Stomach (tissue), 9 donors: ENCODE results near the gene TRAM2. TPM values are rescaled to one million over a fixed set of nuclear protein-coding genes. Genes with fewer than 3 reads are reported as not detected.
A peak's percentile ranks its signal among the peaks of the same experiment; 100 is the strongest.

Experiments
- DNase-seq, 2 donors: peaks; one replicate each; pipeline versions ENCODE4 v3.0.0 to v3.0.0-alpha.2; 2013 to 2019
- H3K27ac ChIP-seq, 5 donors: fragments of 200-600 bp in 4 of 5; sonication (generic) in 4 of 5; one replicate each; pipeline ENCODE4 v1.5.1; 2013 to 2019; ENCODE audit warnings: mild to moderate bottlenecking in 1 of 5, moderate library complexity in 1 of 5
- H3K27me3 ChIP-seq, 3 donors: fragments of 200-600 bp; sonication (generic); one replicate each; pipeline ENCODE4 v1.5.1; 2017 to 2019; ENCODE audit warnings: mixed run types in 1 of 3
- H3K36me3 ChIP-seq, 4 donors: fragments of 200-600 bp; sonication (generic); 1 replicate in 3 of 4; 2 replicates in 1 of 4; pipeline ENCODE4 v1.5.1; 2016 to 2019
- H3K4me1 ChIP-seq, 4 donors: fragments of 200-600 bp; sonication (generic); one replicate each; pipeline ENCODE4 v1.5.1; 2016 to 2019
- H3K4me3 ChIP-seq, 4 donors: fragments of 200-600 bp; sonication (generic) in 3 of 4; one replicate each; pipeline ENCODE4 v1.5.1; 2016 to 2019; ENCODE audit warnings: mild to moderate bottlenecking in 1 of 4
- H3K9me3 ChIP-seq, 4 donors: fragments of 200-600 bp; sonication (generic); one replicate each; pipeline ENCODE4 v1.5.1; 2016 to 2019
- EP300 ChIP-seq: sonication (generic); formaldehyde crosslinking; IDR thresholded peaks from one replicate; pipeline ENCODE4 v1.6.1; 2017; ENCODE audit warnings: antibody characterized with exemption
- POLR2A ChIP-seq, 4 donors: fragments of 450-650 bp; IDR thresholded peaks; one replicate each; pipeline ENCODE4 v1.6.1; 2016; ENCODE audit warnings: antibody characterized with exemption in 4 of 4, control low read depth in 2 of 4, mild to moderate bottlenecking in 1 of 4, moderate library complexity in 1 of 4
- POLR2AphosphoS5 ChIP-seq, 3 donors: sonication (generic); formaldehyde crosslinking; IDR thresholded peaks; one replicate each; pipeline ENCODE4 v1.6.1; 2016; ENCODE audit warnings: antibody characterized with exemption in 3 of 3
- WGBS, 5 donors: extraction: QIAGEN DNeasy Blood & Tissue Kit in 3 of 5; methylation state at CpG; one replicate each; pipeline versions ENCODE4 v1.1.5 to v1.1.7; 2013 to 2018; 5-methylcytosine and 5-hydroxymethylcytosine counted together
- intact Hi-C: fragments of 100-400 bp; cut with DNase I; formaldehyde crosslinking; loops from one replicate; pipeline ENCODE4 v1.15.1; 2023; ENCODE audit warnings: low total_unique reads
- polyA plus RNA-seq, 3 donors: library from polyadenylated mRNA; stranded (reverse); fragments of 200-250 nt; gene quantifications; one replicate each; pipeline ENCODE4 v1.2.3, GENCODE V29; 2013
- total RNA-seq, 5 donors: library from RNA; depleted of rRNA; stranded (reverse); fragments of >200 nt; gene quantifications; one replicate each; pipeline versions ENCODE4 v1.1.0 to v1.2.3, GENCODE V29; 2014 to 2016
- TF ChIP-seq, protein P1 (sequence below), 7 experiments: fragments of 450-650 bp in 4 of 7; fragments of 200-600 bp in 3 of 7; sonication (generic) in 3 of 7; IDR thresholded peaks; one replicate each; pipeline ENCODE4 v1.5.1; 2016 to 2019; ENCODE audit warnings: antibody characterized with exemption in 7 of 7, control low read depth in 2 of 7, mild to moderate bottlenecking in 1 of 7
- donor health status: healthy with polysubstance abuse.
- donor health status: Bipolar disorder and iron deficiency.
- donor health status: healthy.

TRAM2 gene
- total and polyA plus RNA-seq, 8 donors: 1.4 to 14.1 (median 4.3) TPM

DNA sequence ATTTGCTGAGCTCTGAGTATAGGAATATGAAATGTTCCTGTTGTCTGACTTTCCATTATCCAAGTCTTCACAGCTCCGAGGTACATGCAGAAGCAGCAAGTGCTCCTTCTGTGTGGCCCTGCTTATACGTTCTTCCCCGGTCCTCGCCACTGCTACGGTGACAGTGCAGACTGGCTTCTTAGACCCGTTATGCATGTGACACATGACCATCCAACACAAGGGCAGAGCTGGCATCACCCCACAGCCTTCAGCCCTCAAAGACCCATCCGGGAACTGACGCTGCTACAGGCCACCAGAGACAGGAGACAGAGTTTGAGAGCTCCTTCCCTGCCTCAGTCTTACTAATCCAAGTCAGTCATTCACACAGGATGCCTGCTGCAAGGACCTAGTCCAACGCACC lies 70.4 kb downstream of the TRAM2 start:
- Histone ChIP-seq H3K27me3 (no peaks in the 10 kb centered on the region), H3K4me3 (no peak overlapping the region), H3K9me3 (no peaks in the 10 kb centered on the region), H3K27ac (peak overlapping the region in 1 of 5 donors; percentile 10), H3K36me3 (peaks cover 17 to 81% (median 75%) of the 10 kb centered on the region in 4 donors), H3K4me1 (peaks cover 22 to 48% (median 33%) of the 10 kb centered on the region in 4 donors)
- no peak for DNase-seq
- 83 to 96% (median 87%) methylated on average over 8 to 9 of the region's 9 CpGs for WGBS, 5 donors
- TF ChIP-seq POLR2A (IDR thresholded peaks at IDR 0.05) (no peak), POLR2AphosphoS5 (IDR thresholded peaks at IDR 0.05) (no peak), EP300 (no peak)
- TF ChIP-seq, protein P1, sequence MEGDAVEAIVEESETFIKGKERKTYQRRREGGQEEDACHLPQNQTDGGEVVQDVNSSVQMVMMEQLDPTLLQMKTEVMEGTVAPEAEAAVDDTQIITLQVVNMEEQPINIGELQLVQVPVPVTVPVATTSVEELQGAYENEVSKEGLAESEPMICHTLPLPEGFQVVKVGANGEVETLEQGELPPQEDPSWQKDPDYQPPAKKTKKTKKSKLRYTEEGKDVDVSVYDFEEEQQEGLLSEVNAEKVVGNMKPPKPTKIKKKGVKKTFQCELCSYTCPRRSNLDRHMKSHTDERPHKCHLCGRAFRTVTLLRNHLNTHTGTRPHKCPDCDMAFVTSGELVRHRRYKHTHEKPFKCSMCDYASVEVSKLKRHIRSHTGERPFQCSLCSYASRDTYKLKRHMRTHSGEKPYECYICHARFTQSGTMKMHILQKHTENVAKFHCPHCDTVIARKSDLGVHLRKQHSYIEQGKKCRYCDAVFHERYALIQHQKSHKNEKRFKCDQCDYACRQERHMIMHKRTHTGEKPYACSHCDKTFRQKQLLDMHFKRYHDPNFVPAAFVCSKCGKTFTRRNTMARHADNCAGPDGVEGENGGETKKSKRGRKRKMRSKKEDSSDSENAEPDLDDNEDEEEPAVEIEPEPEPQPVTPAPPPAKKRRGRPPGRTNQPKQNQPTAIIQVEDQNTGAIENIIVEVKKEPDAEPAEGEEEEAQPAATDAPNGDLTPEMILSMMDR (IDR thresholded peaks at IDR 0.05): no peak
- intact Hi-C loops: loop anchor here (10.0 kb wide), 1 partner anchor 68 kb away; the partner anchor contains the start of gene TRAM2

GRCh38 chr6:52505726-52506409 lies 71.0 kb downstream of the TRAM2 start:
- H3K27ac ChIP-seq: peak overlapping the region in 2 of 5 donors; percentile 80
- WGBS, 5 donors: 82 to 94% (median 91%) methylated on average over 16 of the region's 16 CpGs

GRCh38 chr6:52504782-52505136 lies 72.1 kb downstream of the TRAM2 start:
- H3K27ac ChIP-seq: peak overlapping the region; percentile 78 to 80 (median 79)
- no peak overlapping the region for H3K4me3 ChIP-seq
- H3K36me3 ChIP-seq: peaks cover 17 to 75% (median 67%) of the 10 kb centered on the region in 4 donors
- DNase-seq: no peak
- TF ChIP-seq POLR2AphosphoS5 (IDR thresholded peaks at IDR 0.05) (no peak), EP300 (no peak), POLR2A (IDR thresholded peaks at IDR 0.05) (no peak)
- TF ChIP-seq, protein P1 (IDR thresholded peaks at IDR 0.05): no peak
- no peaks in the 10 kb centered on the region for H3K27me3 ChIP-seq
- whole genome bisulfite sequencing, 5 donors: 26 to 70% (median 44%) methylated on average over 6 to 10 of the region's 10 CpGs
- intact Hi-C loops: loop anchor here (10.0 kb wide), 1 partner anchor 70 kb away; the partner anchor contains the start of gene TRAM2
- no peaks in the 10 kb centered on the region for H3K9me3 ChIP-seq
- peaks cover 22 to 48% (median 35%) of the 10 kb centered on the region in 4 donors for H3K4me1 ChIP-seq

More at GRCh38 chr6:52505726-52506409, 71.0 kb downstream of the TRAM2 start:
- Histone ChIP-seq H3K4me3 (no peak overlapping the region), H3K27me3 (no peaks in the 10 kb centered on the region), H3K9me3 (no peaks in the 10 kb centered on the region), H3K36me3 (peaks cover 17 to 80% (median 75%) of the 10 kb centered on the region in 4 donors), H3K4me1 (peaks cover 22 to 44% (median 31%) of the 10 kb centered on the region in 4 donors)
- TF ChIP-seq, protein P1 (IDR thresholded peaks at IDR 0.05): no peak
- TF ChIP-seq POLR2A (IDR thresholded peaks at IDR 0.05) (no peak), EP300 (no peak), POLR2AphosphoS5 (IDR thresholded peaks at IDR 0.05) (no peak)
- intact Hi-C loops: loop anchor here (10.0 kb wide), 1 partner anchor 69 kb away; the partner anchor contains the start of gene TRAM2
- DNase-seq: no peak

- no peaks in the 10 kb centered on the region for H3K27me3 ChIP-seq
- H3K4me3 ChIP-seq: no peak overlapping the region
- H3K36me3 ChIP-seq: peaks cover 11 to 69% (median 60%) of the 10 kb centered on the region in 4 donors
- peak; percentile 96 to 98 for DNase-seq
- intact Hi-C loops: loop anchor here (10.0 kb wide), 1 partner anchor 71 kb away; the partner anchor contains the start of gene TRAM2
- TF ChIP-seq, protein P1 (IDR thresholded peaks at IDR 0.05): no peak
- TF ChIP-seq POLR2AphosphoS5 (IDR thresholded peaks at IDR 0.05): peak in 2 of 3 donors; percentile 57 to 87
- peak overlapping the region; percentile 78 to 80 (median 79) for H3K27ac ChIP-seq
- peaks cover 22 to 55% (median 39%) of the 10 kb centered on the region in 4 donors for H3K4me1 ChIP-seq
- WGBS, 5 donors: 16 to 43% (median 25%) methylated on average over 4 to 24 of the region's 24 CpGs
- no peaks in the 10 kb centered on the region for H3K9me3 ChIP-seq
Observed at GRCh38 chr6:52503851-52504781, 72.7 kb downstream of the TRAM2 start.
